Activated CD4-positive, alpha-beta T cell treated with anti-CD3 and anti-CD28 coated beads, Interleukin-2, amount 10 ng/mL, durations not matched to agents 24 days and 14 days (primary cell): ENCODE data around the gene ZBTB16. TPM values are rescaled to one million over a fixed set of nuclear protein-coding genes. Genes with fewer than 3 reads are reported as not detected.

Experiments
- DNase-seq: peaks from one replicate; pipeline ENCODE4 v3.0.0; 2022
- H3K27ac Mint-ChIP-seq: one replicate; pipeline ENCODE4 v1.8.0; 2022; ENCODE audit warnings: mild to moderate bottlenecking, mixed read lengths
- H3K27me3 Mint-ChIP-seq: one replicate; pipeline ENCODE4 v1.8.0; 2022; ENCODE audit warnings: mixed read lengths
- H3K36me3 Mint-ChIP-seq: one replicate; pipeline ENCODE4 v1.8.0; 2022; ENCODE audit warnings: low read depth, mild to moderate bottlenecking, mixed read lengths
- H3K4me1 Mint-ChIP-seq: one replicate; pipeline ENCODE4 v1.8.0; 2021; ENCODE audit warnings: mixed read lengths
- H3K4me3 Mint-ChIP-seq: one replicate; pipeline ENCODE4 v1.8.0; 2022; ENCODE audit warnings: mild to moderate bottlenecking, moderate library complexity, mixed read lengths
- H3K9me3 Mint-ChIP-seq: one replicate; pipeline ENCODE4 v1.8.0; 2021; ENCODE audit warnings: mixed read lengths
- intact Hi-C: fragments of 100-400 bp; cut with micrococcal nuclease; formaldehyde crosslinking; loops from one replicate; pipeline ENCODE4 v1.15.1; 2023
- total RNA-seq: library from RNA; stranded (reverse); gene quantifications from 2 replicates; pipeline ENCODE4 v1.2.3, GENCODE V29; 2022

ZBTB16 gene
- total RNA-seq, 1 donor from 2014 or later = 3.8 TPM

GRCh38 chr11:114102993-114103896 is 43.7 kb downstream of the ZBTB16 start:
- Mint-ChIP-seq H3K27me3 (peaks cover 20% of the 10 kb centered on the region), H3K36me3 (no peaks in the 10 kb centered on the region), H3K4me1 (peaks cover 30% of the 10 kb centered on the region), H3K27ac (peak overlapping the region; percentile 62), H3K9me3 (no peaks in the 10 kb centered on the region), H3K4me3 (peak overlapping the region; percentile 52)
- peak; percentile 77 for DNase-seq
- intact Hi-C loops = no loop called here

GRCh38 chr11:114105611-114106010 is 46.1 kb downstream of the ZBTB16 start:
- Mint-ChIP-seq H3K4me3 (no peak overlapping the region), H3K4me1 (peaks cover 32% of the 10 kb centered on the region), H3K27me3 (peaks cover 30% of the 10 kb centered on the region), H3K9me3 (no peaks in the 10 kb centered on the region), H3K27ac (no peak overlapping the region), H3K36me3 (no peaks in the 10 kb centered on the region)
- intact Hi-C loops = no loop called here
- DNase-seq = no peak

GRCh38 chr11:114106047-114106446 is 46.5 kb downstream of the ZBTB16 start:
- Mint-ChIP-seq H3K27ac (no peak overlapping the region), H3K4me3 (no peak overlapping the region), H3K36me3 (no peaks in the 10 kb centered on the region), H3K27me3 (peaks cover 35% of the 10 kb centered on the region), H3K4me1 (peaks cover 32% of the 10 kb centered on the region), H3K9me3 (no peaks in the 10 kb centered on the region)
- intact Hi-C loops = no loop called here
- no peak for DNase-seq

GRCh38 chr11:114106986-114107385 is 47.5 kb downstream of the ZBTB16 start:
- no peaks in the 10 kb centered on the region for H3K36me3 Mint-ChIP-seq
- H3K4me1 Mint-ChIP-seq = peaks cover 35% of the 10 kb centered on the region
- no peak overlapping the region for H3K4me3 Mint-ChIP-seq
- no peak overlapping the region for H3K27ac Mint-ChIP-seq
- no peaks in the 10 kb centered on the region for H3K9me3 Mint-ChIP-seq
- no peak for DNase-seq
- peaks cover 43% of the 10 kb centered on the region for H3K27me3 Mint-ChIP-seq
- intact Hi-C loops = no loop called here

- intact Hi-C loops = no loop called here
These were observed 49.1 kb downstream of the ZBTB16 start for GRCh38 chr11:114108501-114109205.

DNA sequence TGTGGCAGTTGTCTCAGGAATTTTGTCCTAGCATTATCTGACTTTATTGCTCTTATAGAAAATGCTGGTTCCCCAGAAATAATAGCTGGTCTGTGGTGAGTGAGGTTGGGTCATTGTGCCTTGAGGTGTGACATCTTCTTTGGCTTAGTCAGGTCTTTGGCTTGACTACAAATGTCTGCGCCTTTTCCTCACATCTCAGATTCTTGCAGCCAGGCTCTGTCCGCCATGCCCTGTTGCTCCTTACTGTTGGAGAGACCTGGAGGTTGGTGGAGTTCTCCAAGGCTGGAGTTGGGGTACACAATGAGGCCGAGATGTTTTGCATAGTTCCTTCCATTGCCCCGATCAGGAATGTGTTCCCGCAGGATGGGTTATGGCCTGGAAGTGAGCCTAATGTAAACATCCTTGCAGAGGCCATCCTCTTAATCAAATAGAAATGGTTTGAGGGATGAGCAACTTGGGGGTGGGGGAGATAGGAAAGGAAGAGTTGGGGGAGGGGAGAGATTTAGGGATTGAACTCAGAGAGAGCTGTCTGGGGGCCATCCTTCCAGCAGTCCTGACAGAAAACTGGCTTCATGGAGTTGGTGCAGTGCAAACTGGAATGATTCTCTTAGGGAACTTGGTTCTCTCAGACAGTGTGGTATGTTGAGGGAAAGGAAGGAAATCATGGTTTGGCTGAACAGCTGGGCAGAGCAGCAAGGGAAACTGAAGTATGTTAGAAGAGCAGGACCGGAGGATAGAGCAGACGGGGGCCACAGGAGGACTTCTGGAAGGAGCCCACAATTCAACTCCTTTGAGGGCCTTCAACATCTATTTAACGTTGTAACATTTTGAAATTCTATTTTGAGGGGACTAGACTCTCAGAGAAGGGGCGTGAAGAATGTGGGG is 49.9 kb downstream of the ZBTB16 start:
- peaks cover 61% of the 10 kb centered on the region for H3K27me3 Mint-ChIP-seq
- no peaks in the 10 kb centered on the region for H3K36me3 Mint-ChIP-seq
- H3K4me1 Mint-ChIP-seq = peaks cover 13% of the 10 kb centered on the region
- H3K4me3 Mint-ChIP-seq = no peak overlapping the region
- no peak overlapping the region for H3K27ac Mint-ChIP-seq
- DNase-seq = no peak
- intact Hi-C loops = no loop called here
- H3K9me3 Mint-ChIP-seq = no peaks in the 10 kb centered on the region

More at GRCh38 chr11:114108501-114109205, 49.1 kb downstream of the ZBTB16 start:
- Mint-ChIP-seq H3K27me3 (peaks cover 55% of the 10 kb centered on the region), H3K4me3 (no peak overlapping the region), H3K36me3 (no peaks in the 10 kb centered on the region), H3K9me3 (no peaks in the 10 kb centered on the region), H3K4me1 (peaks cover 21% of the 10 kb centered on the region), H3K27ac (no peak overlapping the region)
- no peak for DNase-seq

DNA sequence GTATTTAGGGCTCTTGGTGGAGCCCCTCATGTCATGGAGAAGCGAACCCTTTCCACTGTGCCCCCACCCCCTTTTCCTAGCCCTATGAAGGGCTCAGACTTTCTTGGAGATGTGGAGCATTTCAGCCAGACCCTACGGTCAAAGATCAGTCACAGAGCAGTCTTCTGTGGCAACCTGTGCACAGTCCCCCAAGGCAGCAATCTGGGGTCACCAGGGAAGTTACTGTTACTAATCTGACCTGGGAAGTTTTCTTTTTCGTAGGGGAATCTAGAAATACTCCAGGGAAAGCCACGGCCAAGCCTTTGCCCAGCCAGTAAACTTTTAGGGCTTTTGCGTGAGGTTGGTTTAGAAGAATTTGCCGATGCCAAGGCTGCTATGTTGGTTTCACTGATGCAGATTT is 50.6 kb downstream of the ZBTB16 start:
- Mint-ChIP-seq H3K36me3 (no peaks in the 10 kb centered on the region), H3K4me1 (peaks cover 9% of the 10 kb centered on the region)
- intact Hi-C loops = no loop called here

DNA sequence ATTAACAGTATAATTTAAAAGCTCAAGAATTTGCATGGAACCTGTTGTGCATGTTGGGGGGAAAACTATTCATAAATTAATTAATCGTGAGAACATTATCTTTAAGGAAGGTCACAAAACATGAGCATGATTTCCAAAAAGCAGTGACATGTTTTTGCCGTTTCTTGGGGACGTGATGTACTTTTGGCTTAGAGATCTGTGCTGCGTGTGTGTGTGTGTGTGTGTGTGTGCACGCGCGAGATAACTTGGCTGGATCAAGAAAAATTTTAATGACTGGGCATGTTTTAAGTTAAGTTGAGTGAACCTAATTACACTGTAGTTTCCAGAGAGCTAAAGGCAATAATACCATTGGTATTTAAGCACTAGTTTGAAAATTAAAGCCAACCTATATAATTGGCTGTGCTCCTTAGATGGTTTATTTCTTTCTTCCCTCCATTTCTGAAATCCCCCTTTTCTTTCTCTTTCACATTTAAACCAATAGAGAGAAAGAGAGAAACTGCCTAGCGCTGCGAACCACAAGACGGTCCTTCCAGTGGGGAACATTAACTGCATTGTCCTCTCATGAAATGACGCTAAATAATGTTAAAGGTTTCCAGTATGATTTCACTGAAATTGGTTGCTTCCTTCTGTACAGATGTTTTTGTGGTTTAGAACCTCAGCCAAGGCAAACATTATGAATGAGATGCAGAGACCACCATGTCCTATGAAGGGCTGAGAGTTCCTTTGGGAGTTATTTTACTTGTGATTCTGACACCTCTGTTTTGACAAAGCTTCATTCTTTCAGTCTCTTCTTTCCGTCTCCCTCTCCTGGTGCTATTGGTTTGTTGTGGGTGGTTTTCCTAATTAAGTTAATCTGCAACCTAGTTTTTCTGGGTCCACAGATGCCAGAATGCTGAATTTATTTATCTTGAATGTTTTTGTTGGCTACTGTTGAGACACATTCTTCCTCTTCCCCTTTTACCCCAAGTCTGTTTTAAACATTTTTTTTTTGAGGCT is 51.7 kb downstream of the ZBTB16 start:
- DNase-seq = no peak
- H3K27me3 Mint-ChIP-seq = peaks cover 67% of the 10 kb centered on the region

More for the DNA sequence above, 50.6 kb downstream of the ZBTB16 start:
- no peak overlapping the region for H3K4me3 Mint-ChIP-seq
- no peak for DNase-seq
- H3K9me3 Mint-ChIP-seq = no peaks in the 10 kb centered on the region
- H3K27ac Mint-ChIP-seq = no peak overlapping the region
- peaks cover 63% of the 10 kb centered on the region for H3K27me3 Mint-ChIP-seq

GRCh38 chr11:114115451-114115928 is 56.0 kb downstream of the ZBTB16 start:
- Mint-ChIP-seq H3K36me3 (no peaks in the 10 kb centered on the region), H3K4me3 (no peak overlapping the region), H3K27ac (no peak overlapping the region), H3K4me1 (peaks cover 4% of the 10 kb centered on the region), H3K27me3 (peaks cover 52% of the 10 kb centered on the region), H3K9me3 (no peaks in the 10 kb centered on the region)
- intact Hi-C loops = no loop called here
- no peak for DNase-seq

More for the DNA sequence above, 51.7 kb downstream of the ZBTB16 start:
- H3K36me3 Mint-ChIP-seq = no peaks in the 10 kb centered on the region
- intact Hi-C loops = no loop called here
- peaks cover 9% of the 10 kb centered on the region for H3K4me1 Mint-ChIP-seq
- H3K4me3 Mint-ChIP-seq = no peak overlapping the region
- no peaks in the 10 kb centered on the region for H3K9me3 Mint-ChIP-seq
- H3K27ac Mint-ChIP-seq = no peak overlapping the region

GRCh38 chr11:114116357-114116756 is 56.8 kb downstream of the ZBTB16 start:
- peaks cover 3% of the 10 kb centered on the region for H3K4me1 Mint-ChIP-seq
- DNase-seq = no peak
- intact Hi-C loops = no loop called here
- no peak overlapping the region for H3K4me3 Mint-ChIP-seq
- no peak overlapping the region for H3K27ac Mint-ChIP-seq
- H3K27me3 Mint-ChIP-seq = peaks cover 43% of the 10 kb centered on the region
- H3K9me3 Mint-ChIP-seq = no peaks in the 10 kb centered on the region
- no peaks in the 10 kb centered on the region for H3K36me3 Mint-ChIP-seq

GRCh38 chr11:114116800-114117199 is 57.3 kb downstream of the ZBTB16 start:
- Mint-ChIP-seq H3K27me3 (peaks cover 39% of the 10 kb centered on the region), H3K27ac (no peak overlapping the region), H3K4me3 (no peak overlapping the region), H3K4me1 (no peaks in the 10 kb centered on the region), H3K9me3 (no peaks in the 10 kb centered on the region), H3K36me3 (no peaks in the 10 kb centered on the region)
- intact Hi-C loops = no loop called here
- DNase-seq = no peak

GRCh38 chr11:114120606-114121005 is 61.1 kb downstream of the ZBTB16 start:
- intact Hi-C loops = no loop called here
- DNase-seq = no peak
- H3K9me3 Mint-ChIP-seq = no peaks in the 10 kb centered on the region
- peaks cover 25% of the 10 kb centered on the region for H3K27me3 Mint-ChIP-seq
- H3K27ac Mint-ChIP-seq = no peak overlapping the region
- H3K4me3 Mint-ChIP-seq = no peak overlapping the region
- no peaks in the 10 kb centered on the region for H3K36me3 Mint-ChIP-seq
- no peaks in the 10 kb centered on the region for H3K4me1 Mint-ChIP-seq
